Adrenal gland (tissue), 5 donors: Measurements from ENCODE around the gene XPNPEP3.

Experiments
- POLR2A ChIP-seq, 2 donors: fragments of 450-650 bp; IDR thresholded peaks; one replicate each; pipeline ENCODE4 v1.6.1; 2017; ENCODE audit warnings: antibody characterized with exemption in 2 of 2, mild to moderate bottlenecking in 2 of 2, moderate library complexity in 1 of 2
- TF ChIP-seq, protein P1 (sequence below), 6 experiments: fragments of 450-650 bp in 4 of 6; fragments of 200-600 bp in 2 of 6; sonication (generic) in 1 of 6; IDR thresholded peaks; 1 replicate in 5 of 6; 2 replicates in 1 of 6; pipeline versions ENCODE4 v1.5.1 to v1.8.0; 2016 to 2021; ENCODE audit warnings: antibody characterized with exemption in 6 of 6, mild to moderate bottlenecking in 2 of 6, moderate library complexity in 1 of 6
- donor health status: DM: no; HTN: no; CAD: no.

DNA sequence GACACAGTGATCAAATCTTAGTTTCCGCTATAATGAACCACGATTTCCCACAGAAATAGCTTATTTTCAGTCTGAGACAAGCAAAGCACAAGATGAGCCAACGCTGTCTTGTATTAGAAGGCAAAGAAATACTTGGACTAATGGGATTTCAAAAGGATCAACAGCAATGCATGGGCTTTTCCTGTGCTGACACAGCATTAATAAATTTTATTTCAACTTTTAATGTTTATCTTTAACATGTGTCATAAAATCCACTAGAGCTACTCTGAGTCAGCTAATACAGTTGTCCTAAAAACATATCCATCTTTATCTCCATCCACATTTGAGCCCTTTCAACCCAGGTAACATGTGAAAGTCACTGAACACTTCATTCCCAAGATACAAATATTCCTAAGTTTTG is 22.3 kb upstream of the XPNPEP3 start:
- TF ChIP-seq POLR2A (IDR thresholded peaks at IDR 0.05) = no peak
- TF ChIP-seq, protein P1, sequence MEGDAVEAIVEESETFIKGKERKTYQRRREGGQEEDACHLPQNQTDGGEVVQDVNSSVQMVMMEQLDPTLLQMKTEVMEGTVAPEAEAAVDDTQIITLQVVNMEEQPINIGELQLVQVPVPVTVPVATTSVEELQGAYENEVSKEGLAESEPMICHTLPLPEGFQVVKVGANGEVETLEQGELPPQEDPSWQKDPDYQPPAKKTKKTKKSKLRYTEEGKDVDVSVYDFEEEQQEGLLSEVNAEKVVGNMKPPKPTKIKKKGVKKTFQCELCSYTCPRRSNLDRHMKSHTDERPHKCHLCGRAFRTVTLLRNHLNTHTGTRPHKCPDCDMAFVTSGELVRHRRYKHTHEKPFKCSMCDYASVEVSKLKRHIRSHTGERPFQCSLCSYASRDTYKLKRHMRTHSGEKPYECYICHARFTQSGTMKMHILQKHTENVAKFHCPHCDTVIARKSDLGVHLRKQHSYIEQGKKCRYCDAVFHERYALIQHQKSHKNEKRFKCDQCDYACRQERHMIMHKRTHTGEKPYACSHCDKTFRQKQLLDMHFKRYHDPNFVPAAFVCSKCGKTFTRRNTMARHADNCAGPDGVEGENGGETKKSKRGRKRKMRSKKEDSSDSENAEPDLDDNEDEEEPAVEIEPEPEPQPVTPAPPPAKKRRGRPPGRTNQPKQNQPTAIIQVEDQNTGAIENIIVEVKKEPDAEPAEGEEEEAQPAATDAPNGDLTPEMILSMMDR (IDR thresholded peaks at IDR 0.05) = no peak
